ENCODE data around the gene EXD2.

DNA sequence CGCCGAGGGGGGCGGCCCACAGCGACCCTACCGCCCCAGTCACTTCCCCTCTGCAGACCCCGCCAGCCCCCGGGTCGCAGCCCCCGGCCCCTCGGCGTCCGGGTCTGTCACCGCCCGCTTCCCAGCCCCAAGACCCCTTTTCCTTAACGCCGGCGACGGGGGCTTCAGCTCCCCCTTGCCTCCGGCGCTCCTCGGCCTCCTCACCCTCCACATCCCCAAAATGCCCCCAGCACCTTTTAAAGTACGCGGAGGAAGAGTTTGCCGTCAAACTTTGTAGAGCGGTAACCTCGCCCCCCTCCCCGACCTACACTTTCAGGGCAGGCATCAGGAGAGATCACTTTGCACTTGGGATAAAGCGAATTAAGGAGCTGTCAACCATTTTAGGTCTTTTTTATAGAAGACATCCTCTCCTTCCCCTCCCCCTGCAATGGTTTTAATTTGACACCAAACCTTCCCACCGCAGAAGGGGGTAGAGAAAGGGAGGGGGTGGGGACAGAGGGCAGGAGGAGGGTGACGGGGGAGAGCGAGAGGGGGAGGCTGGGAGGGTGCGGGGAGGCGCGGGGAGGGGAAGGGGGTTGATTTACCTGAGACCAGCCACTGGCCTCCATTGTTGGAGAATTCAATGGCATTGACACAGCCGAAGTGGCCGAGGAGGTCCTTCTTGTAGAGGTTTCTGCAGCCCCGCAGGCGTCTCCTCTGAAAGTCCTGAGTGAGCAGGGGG is 39.0 kb upstream of the EXD2 start:
- no peak for TF ChIP-seq ZFX (IDR thresholded peaks at IDR 0.05)
- TF ChIP-seq, protein P1, sequence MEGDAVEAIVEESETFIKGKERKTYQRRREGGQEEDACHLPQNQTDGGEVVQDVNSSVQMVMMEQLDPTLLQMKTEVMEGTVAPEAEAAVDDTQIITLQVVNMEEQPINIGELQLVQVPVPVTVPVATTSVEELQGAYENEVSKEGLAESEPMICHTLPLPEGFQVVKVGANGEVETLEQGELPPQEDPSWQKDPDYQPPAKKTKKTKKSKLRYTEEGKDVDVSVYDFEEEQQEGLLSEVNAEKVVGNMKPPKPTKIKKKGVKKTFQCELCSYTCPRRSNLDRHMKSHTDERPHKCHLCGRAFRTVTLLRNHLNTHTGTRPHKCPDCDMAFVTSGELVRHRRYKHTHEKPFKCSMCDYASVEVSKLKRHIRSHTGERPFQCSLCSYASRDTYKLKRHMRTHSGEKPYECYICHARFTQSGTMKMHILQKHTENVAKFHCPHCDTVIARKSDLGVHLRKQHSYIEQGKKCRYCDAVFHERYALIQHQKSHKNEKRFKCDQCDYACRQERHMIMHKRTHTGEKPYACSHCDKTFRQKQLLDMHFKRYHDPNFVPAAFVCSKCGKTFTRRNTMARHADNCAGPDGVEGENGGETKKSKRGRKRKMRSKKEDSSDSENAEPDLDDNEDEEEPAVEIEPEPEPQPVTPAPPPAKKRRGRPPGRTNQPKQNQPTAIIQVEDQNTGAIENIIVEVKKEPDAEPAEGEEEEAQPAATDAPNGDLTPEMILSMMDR (conservative IDR thresholded peaks at IDR 0.05), result no peak
